ENCODE measurements around the gene DHX40. TPM values are rescaled to one million over a fixed set of nuclear protein-coding genes. Genes with fewer than 3 reads are reported as not detected.

The DHX40 gene
- total RNA-seq, 1 donor from 2014 or later: 20.9 TPM

GRCh38 chr17:59620518-59621259 lies 55.3 kb downstream of the DHX40 start:
- intact Hi-C loops (cut with micrococcal nuclease): no loop called here
- no peak for DNase-seq
- peak; percentile 38 for ATAC-seq

DNA sequence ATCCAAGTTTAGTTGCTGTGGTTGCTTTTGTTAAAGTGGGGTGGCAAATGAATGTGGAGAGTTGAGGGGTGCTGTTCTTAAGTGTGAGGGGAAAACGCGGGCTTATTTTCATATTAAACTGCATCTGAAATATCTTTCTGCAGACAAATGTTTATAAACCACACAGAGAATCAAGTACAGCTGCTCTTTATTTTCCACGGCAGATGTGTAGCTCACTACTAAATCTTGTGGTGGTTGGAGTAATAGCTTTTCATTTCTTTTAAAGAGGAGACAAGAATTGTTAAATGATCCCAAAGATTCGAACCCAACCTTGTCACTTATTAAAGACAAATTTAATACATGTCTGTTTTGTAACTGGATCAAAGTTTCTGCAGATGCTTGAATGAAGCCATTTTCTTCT lies 56.4 kb downstream of the DHX40 start:
- intact Hi-C loops (cut with micrococcal nuclease): no loop called here
- no peak for ATAC-seq
- no peak for DNase-seq

GRCh38 chr17:59623151-59623550 lies 57.7 kb downstream of the DHX40 start:
- no peak for DNase-seq
- ATAC-seq: no peak
- intact Hi-C loops (cut with micrococcal nuclease): no loop called here

- ATAC-seq (no peak), DNase-seq (no peak)
- intact Hi-C loops (cut with micrococcal nuclease): no loop called here
These were observed 61.3 kb downstream of the DHX40 start for GRCh38 chr17:59626756-59627155.

DNA sequence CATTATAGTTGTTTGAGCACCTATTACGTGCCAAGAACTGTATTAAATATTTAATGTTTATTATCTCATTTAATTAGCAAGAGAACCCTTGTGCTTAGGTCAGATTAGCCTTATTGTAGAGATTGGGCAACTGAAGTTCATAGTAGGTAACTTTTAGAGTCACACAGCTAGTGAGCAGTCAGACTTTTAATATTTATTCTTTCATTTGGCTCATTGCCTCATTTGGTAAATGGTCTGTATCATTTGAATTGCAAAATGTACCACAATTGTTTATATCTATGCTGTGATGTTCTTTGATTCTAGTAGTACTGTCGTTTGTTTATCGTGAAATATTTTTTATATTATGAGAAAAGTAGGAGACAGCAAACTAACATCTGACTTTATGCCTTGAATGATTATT lies 61.9 kb downstream of the DHX40 start:
- ATAC-seq (no peak), DNase-seq (no peak)
- intact Hi-C loops (cut with micrococcal nuclease): no loop called here

GRCh38 chr17:59627770-59628171 lies 62.4 kb downstream of the DHX40 start:
- DNase-seq (no peak), ATAC-seq (no peak)
- intact Hi-C loops (cut with micrococcal nuclease): no loop called here

DNA sequence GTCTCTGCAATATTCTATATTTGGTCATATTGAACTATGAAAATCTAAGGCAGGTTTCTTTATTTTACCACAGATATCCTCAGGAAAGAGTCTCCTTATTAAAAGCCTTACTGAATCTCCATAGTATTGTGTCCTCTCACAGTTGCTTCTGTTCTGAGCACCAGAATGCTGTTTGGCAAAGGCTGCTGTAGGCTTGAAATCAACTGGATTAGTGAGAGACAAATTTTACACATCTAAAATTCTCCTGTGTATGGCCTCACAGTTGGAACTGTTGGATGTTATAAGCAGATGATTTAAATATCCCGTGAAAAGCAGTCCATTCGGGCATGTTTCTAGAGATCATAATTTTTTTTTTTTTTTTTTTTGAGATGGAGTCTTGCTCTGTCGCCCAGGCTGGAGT lies 63.8 kb downstream of the DHX40 start:
- ATAC-seq: no peak
- no peak for DNase-seq
- intact Hi-C loops (cut with micrococcal nuclease): no loop called here

GRCh38 chr17:59631276-59631675 lies 65.9 kb downstream of the DHX40 start:
- intact Hi-C loops (cut with micrococcal nuclease): no loop called here
- DNase-seq (no peak), ATAC-seq (no peak)

DNA sequence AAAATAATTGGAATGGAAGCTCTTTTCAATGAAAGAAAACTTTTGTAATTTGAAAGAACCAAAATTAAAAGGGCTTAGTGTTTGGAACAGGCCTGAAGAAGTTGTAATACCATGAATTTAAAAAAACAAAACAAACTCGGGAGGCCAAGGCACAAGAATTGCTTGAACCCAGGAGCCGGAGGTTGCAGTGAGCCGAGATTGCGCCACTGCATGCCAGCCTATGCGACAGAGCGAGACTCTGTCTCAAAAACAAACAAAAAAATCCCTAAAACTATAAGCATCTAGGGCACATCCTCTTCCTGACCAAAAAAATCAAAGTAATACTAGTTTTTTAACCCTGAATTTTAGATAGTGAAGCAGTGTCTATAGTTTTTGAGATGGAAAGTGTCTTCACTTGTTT lies 67.0 kb downstream of the DHX40 start:
- intact Hi-C loops (cut with micrococcal nuclease): no loop called here
- ATAC-seq (no peak), DNase-seq (no peak)

DNA sequence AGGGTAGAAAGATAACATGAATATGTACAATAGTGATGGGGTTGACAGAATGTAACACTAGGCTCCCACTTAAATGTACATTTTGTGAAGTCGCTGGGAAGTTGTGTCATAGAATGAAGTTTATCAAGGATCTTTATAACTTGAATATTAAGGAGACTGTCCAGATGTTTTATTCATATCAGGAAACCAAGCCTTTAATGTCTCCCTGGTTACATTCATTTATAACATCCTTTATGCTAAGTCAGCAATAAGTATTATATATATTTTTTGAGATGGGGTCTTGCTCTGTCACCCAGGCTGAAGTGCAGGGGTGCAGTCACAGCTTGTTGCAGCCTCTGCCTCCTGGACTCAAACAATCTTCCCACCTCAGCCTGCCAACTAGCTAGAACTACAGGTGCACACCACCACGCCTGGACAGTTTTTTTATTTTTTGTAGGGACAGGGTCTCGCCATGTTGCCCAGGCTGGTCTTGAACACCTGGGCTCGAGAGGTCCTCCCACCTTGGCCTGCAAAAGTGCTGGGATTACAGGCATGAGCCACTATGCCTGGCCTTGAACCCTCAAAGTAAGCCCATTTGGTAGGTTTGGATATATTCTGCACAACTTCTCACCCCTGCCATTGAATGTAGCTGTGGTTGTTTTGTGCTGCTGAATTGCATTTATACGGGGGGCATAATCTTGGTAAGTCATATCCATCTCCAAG lies 68.4 kb downstream of the DHX40 start:
- intact Hi-C loops (cut with micrococcal nuclease): no loop called here
- ATAC-seq: no peak
- no peak for DNase-seq

GRCh38 chr17:59634632-59635541 lies 69.5 kb downstream of the DHX40 start:
- intact Hi-C loops (cut with micrococcal nuclease): no loop called here
- DNase-seq (no peak), ATAC-seq (peak; percentile 27)

DNA sequence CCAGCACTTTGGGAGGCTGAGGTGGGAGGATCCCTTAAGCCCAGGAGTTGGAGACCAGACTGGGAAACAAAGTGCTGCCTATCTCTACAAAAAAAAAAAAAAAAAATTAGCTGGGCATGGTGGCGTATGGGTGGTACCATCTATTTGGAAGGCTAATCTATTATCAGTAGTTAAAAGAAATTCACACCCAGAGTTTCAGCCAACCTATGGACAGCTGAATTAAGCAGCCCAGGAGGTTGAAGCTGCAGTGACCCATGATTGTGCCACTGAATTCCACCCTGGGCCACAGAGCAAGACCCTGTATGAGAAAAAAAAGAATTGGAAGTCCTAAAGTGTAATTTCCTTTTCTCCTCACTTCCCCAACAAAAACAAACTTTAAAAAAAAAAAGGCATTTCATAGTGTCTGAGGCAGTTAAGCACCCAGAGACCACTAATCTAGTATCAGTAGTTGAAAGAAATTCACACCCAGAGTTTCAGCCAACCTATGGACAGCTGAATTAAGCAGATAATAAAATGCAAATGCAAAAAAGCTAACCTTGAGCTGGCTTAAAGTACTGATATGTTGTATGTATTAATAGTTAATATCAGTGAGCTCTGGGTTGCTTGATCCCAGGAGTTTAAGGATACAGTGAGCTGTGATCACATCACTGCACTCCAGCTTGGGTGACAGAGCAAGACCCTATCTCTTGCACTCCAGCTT lies 72.4 kb downstream of the DHX40 start:
- intact Hi-C loops (cut with micrococcal nuclease): no loop called here
- DNase-seq (no peak), ATAC-seq (no peak)

DNA sequence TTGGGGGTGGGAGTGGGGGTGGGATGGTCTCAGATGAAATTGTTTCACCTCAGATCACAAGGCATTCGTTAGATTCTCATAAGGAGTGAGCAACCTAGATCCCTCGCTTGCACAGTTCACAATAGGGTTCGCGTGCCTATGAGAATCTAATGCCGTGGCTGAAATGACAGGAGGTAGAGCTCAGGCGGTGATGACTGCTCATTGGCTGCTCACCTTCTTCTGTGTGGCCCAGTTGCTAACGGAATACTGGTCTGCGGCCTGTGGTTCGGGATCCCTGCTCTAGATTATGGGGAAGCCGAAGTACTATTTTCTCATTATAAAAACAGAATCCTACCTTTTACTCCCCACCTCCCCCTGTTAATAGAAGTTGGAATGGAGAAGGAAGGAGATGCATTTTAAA lies 73.1 kb downstream of the DHX40 start:
- ATAC-seq (peak; percentile 45), DNase-seq (no peak)
- intact Hi-C loops (cut with micrococcal nuclease): no loop called here

DNA sequence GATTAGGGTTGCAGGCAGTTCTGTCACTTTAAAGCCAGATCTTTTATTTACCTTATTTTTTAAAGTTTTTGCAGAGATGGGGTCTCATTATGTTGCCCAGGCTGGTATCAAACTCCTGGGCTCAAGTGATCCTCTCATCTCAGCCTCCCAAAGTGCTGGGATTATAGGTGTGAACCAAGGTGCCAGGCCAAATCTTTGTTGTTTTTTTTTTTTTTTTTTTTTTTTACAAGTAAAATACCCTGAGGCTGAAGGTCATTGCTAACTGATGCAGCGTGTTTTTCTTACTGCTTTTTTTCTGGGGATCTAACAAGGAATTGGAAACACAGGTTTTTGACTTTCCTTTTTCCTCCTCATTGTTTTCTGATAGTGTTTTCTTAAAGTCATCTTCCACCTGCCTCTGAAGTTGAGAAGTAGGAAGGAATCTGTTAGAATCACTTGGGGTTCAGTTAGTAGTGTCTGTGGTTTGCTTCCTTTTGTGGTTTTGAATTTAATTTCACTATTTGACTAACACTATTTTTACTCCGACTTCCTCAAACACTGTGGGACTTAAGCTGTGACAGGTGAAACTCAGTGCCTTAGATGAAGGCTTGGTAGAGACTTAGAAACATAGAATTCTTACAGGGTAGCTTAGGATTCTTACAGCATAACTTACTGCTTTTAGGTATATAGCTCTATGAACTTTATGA lies 76.5 kb downstream of the DHX40 start:
- DNase-seq (no peak), ATAC-seq (no peak)
- intact Hi-C loops (cut with micrococcal nuclease): no loop called here

DNA sequence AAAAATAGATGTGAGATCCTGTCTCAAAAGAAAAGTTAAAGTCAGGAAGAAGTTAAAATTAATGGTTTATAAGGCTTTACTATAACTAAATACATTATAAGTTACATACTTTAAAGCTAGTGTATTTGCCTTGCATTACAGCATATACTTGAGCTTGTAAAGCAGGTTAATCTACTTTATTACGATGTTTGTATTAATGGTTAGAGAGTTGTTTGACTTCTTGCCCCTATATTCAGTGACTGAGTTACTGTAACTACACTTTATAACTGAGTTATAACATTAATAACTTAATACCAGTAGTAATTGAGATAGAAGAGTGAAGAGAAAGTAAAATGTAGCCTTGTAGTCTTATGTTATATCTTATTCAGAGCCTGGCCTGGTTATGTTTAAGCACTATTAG lies 77.2 kb downstream of the DHX40 start:
- DNase-seq (no peak), ATAC-seq (no peak)
- intact Hi-C loops (cut with micrococcal nuclease): no loop called here

GRCh38 chr17:59643159-59644140 lies 78.0 kb downstream of the DHX40 start:
- peak; percentile 36 for ATAC-seq
- intact Hi-C loops (cut with micrococcal nuclease): no loop called here
- no peak for DNase-seq

DNA sequence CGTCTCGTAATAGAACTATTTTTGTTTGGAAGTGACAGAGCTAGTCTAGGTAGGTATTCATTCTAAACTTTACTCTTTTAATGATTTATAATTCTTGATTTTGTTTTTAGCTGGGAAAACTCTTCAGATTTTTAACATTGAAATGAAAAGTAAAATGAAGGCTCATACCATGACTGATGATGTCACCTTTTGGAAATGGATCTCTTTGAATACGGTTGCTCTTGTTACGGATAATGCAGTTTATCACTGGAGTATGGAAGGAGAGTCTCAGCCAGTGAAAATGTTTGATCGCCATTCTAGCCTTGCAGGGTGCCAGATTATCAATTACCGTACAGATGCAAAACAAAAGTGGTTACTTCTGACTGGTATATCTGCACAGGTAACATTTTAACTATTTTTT lies 81.9 kb downstream of the DHX40 start:
- DNase-seq: no peak
- ATAC-seq: peak; percentile 28
- intact Hi-C loops (cut with micrococcal nuclease): no loop called here

GRCh38 chr17:59649886-59650285 lies 84.5 kb downstream of the DHX40 start:
- intact Hi-C loops (cut with micrococcal nuclease): no loop called here
- ATAC-seq (no peak), DNase-seq (no peak)
